T-helper 1 cell treated with Interleukin-12 subunit alpha and Interleukin-12 subunit beta and Interleukin-4 antibody, amounts not matched to agents 30 μg/mL and 1 μg/mL, for 36 hours (primary cell): ENCODE data around the gene GADD45A.
A peak's percentile ranks its signal among the peaks of the same experiment; 100 is the strongest.

Experiments used
- H3K27ac Mint-ChIP-seq: one replicate; pipeline ENCODE4 v1.8.0; 2021; ENCODE audit warnings: mild to moderate bottlenecking, mixed read lengths
- H3K27me3 Mint-ChIP-seq: one replicate; pipeline ENCODE4 v1.8.0; 2021; ENCODE audit warnings: low read depth, mixed read lengths
- H3K36me3 Mint-ChIP-seq: one replicate; pipeline ENCODE4 v1.8.0; 2021; ENCODE audit warnings: low read depth, mixed read lengths
- H3K4me1 Mint-ChIP-seq: one replicate; pipeline ENCODE4 v1.8.0; 2021; ENCODE audit warnings: low read depth, mixed read lengths
- H3K4me3 Mint-ChIP-seq: one replicate; pipeline ENCODE4 v1.8.0; 2021; ENCODE audit warnings: mild to moderate bottlenecking, moderate library complexity, mixed read lengths
- H3K9me3 Mint-ChIP-seq: one replicate; pipeline ENCODE4 v1.8.0; 2021; ENCODE audit warnings: mixed read lengths

GADD45A gene

DNA sequence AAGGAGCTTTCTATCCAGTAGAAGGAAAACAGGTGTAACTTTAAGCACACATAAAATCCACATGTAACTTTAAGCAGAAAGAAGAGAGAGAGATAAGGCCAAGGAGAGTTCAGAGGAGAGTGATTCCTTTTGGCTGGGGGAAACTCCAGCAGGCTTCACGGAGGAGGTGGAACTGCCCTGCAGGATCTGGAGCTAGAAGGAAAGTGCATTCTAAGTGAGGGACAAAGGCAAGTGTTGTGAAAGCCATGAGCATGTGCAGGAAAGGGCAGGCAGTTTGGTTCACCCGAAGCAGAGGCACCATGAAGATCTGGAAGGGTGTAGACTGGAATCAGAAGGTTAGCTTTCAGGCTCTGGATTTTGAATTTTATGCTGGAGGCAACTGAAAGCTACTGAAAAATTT is 46.3 kb downstream of the GADD45A start:
- peaks cover 20% of the 10 kb centered on the region for H3K4me1 Mint-ChIP-seq
- H3K36me3 Mint-ChIP-seq, result no peaks in the 10 kb centered on the region
- no peak overlapping the region for H3K4me3 Mint-ChIP-seq
- no peak overlapping the region for H3K27ac Mint-ChIP-seq
- H3K27me3 Mint-ChIP-seq, result peaks cover 4% of the 10 kb centered on the region
- no peaks in the 10 kb centered on the region for H3K9me3 Mint-ChIP-seq

DNA sequence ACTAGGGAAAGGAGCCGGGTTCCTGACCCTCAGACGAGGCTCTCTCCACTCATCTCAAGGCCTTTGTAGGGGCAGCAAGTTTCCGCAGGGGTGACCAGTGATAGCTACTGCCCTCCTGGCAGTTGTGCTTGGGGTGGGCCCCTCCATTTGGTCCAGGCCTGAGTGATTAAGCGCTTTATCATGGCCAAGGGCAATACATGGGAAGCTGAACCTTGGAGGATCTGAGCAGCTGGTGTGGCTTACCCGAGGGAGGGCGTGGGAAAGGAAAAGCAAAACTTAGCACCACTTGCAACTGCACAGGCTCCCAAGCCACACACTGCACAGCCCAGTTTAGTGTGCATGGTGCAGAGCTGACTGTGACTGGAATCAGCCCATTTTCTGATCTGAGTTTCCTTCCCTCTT is 47.8 kb downstream of the GADD45A start:
- Mint-ChIP-seq H3K4me3 (no peak overlapping the region), H3K4me1 (peaks cover 24% of the 10 kb centered on the region), H3K27ac (no peak overlapping the region), H3K36me3 (no peaks in the 10 kb centered on the region), H3K27me3 (peaks cover 4% of the 10 kb centered on the region), H3K9me3 (no peaks in the 10 kb centered on the region)

DNA sequence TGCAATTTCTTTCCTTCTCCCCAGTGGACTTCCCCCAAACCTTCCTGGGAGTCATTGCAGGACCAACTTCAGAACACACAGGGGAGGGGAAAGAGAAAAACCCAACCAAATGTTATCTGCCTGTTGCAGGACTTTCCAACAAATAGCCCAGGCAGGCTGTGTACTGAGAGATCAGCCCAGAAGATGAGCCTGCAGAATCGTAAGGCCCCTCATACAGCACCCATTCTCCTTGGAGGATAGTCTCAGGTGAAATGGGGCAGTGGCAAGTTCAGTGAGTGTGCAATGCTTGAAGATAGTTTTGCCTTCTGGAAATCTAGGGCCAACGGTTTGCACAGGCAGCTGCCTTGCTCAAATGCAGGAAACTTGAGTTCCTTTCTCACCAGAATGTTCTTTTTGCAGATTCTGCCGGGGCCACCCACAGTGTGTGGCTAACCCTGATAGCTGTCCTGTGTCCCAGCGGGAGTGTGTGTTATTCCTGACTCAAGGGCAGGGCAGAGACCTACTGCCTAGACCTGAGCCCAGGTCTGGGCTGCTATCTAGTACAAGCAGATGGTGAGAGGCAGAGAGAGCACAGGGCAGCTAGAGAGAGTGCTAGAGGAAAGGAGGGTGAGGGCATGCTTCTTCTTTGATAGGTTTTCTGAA is 48.8 kb downstream of the GADD45A start:
- Mint-ChIP-seq H3K36me3 (no peaks in the 10 kb centered on the region), H3K9me3 (no peaks in the 10 kb centered on the region), H3K27me3 (no peaks in the 10 kb centered on the region), H3K4me1 (peaks cover 24% of the 10 kb centered on the region), H3K27ac (peak overlapping the region; percentile 51), H3K4me3 (no peak overlapping the region)

DNA sequence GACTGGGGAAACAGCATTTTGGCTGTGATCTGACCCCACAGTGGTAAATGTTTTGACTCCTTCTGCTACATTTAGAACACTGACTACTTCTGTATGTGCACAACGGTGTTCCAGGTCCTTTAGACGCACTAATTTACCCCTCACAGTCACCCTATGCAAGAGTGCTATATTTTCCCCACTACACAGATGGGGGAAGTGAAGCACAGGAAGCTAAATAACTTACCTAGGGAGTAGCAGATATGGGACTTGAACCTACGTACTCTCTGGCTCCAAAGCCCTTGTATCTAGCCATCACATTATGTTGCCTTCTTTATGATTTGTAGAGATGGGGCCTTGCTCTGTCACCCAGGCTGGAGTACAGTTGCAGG is 49.3 kb downstream of the GADD45A start:
- Mint-ChIP-seq H3K27ac (no peak overlapping the region), H3K4me3 (no peak overlapping the region), H3K36me3 (no peaks in the 10 kb centered on the region), H3K4me1 (peaks cover 24% of the 10 kb centered on the region), H3K27me3 (no peaks in the 10 kb centered on the region), H3K9me3 (no peaks in the 10 kb centered on the region)

DNA sequence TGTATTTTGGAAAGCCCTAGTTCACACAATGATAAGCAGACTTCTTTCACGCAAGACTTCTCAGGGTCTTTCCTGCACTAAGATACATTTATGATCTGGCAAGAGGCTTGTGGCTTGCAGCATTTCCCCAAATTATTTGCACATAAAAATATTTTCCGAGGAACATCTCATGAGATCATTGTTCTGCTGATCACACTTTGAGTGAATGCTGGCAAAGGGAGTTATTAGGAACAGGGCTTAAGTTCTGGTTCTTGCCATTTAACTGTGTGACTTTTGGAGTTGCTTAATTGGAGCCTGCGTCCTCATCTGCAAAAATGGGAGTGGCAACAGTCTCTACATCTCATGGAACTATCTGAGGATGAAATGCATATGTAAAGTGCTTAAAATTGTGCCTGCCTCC is 50.2 kb downstream of the GADD45A start:
- H3K4me1 Mint-ChIP-seq, result peaks cover 19% of the 10 kb centered on the region
- no peak overlapping the region for H3K4me3 Mint-ChIP-seq
- no peaks in the 10 kb centered on the region for H3K27me3 Mint-ChIP-seq
- H3K27ac Mint-ChIP-seq, result no peak overlapping the region
- no peaks in the 10 kb centered on the region for H3K9me3 Mint-ChIP-seq
- H3K36me3 Mint-ChIP-seq, result no peaks in the 10 kb centered on the region

DNA sequence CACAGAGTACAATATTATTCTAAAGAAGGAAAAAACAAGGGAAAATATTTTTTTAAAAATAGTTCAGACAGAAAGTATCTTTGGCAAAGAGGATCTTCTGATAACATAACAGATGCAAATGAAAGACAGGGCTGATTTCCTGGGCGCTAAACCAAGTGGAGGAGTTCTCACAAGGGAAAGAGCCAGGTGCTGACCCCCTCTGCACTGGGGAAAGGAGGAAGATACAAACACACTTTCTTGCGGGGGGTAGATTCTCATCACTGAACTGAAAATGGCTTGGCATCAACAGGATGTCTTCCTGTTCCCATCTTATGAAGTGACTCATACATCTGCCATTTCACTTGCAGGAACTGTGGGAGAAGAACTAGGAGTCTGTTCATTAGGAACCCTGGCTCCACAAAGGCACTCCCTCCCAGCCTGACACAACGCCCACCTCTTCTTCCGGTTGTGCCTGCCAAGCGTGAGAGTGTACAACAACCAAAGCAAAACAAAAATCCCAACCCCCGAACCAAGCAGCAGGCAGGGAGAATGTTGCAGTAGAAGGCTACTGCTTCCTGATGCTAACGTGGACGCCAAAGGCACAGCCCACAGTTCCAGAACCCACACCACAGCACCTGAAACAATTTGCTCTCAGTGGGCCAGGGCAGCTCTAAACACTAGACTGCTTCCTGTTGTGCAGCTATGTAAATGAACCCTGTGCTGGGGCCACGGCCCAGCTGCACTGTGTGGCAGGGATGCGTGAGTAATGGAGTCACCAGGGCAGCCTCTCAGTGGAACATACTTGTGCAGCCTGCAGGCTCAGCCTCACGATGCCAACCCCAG is 51.0 kb downstream of the GADD45A start:
- H3K9me3 Mint-ChIP-seq, result no peaks in the 10 kb centered on the region
- H3K4me1 Mint-ChIP-seq, result peaks cover 19% of the 10 kb centered on the region
- peak overlapping the region; percentile 43 for H3K4me3 Mint-ChIP-seq
- H3K36me3 Mint-ChIP-seq, result no peaks in the 10 kb centered on the region
- peak overlapping the region; percentile 76 for H3K27ac Mint-ChIP-seq
- no peaks in the 10 kb centered on the region for H3K27me3 Mint-ChIP-seq

DNA sequence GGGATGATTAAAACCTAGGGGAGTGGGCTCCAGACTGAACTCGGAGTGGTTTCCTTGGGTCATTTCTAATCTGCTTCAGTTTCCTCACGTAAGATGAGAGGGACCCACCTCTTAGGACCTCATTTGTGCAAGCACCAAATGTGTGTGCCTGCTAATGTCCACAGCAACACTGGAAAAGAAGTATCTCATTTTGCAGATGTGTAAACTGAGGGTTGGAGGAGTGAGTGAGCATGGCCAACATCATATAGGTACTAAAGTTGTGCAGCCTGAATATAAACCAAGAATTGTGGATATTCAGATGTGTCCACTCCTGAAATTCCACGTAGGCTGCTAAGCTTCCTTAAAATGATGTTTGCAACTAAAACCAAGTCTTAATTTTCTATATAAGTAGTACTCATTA is 51.7 kb downstream of the GADD45A start:
- Mint-ChIP-seq H3K27me3 (peaks cover 3% of the 10 kb centered on the region), H3K27ac (peak overlapping the region; percentile 26), H3K9me3 (no peaks in the 10 kb centered on the region), H3K36me3 (no peaks in the 10 kb centered on the region), H3K4me1 (peaks cover 19% of the 10 kb centered on the region), H3K4me3 (no peak overlapping the region)

DNA sequence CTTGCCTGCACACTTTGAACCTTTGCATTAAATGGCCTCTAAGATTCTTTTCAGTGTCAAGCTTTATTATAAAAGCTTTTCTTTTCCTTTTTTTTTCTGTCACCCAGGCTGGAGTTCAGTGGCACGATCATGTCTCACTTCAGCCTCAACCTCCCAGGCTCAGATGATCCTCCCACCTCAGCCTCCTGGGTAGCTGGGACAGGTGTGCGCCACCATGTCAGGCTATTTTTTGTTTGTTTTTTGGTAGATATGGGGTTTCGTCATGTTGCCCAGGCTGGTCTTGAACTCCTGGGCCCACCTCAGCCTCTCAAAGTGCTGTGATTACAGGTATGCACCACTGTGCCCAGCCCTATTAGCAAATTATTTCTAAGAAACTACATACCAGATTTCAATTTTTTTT is 52.9 kb downstream of the GADD45A start:
- Mint-ChIP-seq H3K9me3 (no peaks in the 10 kb centered on the region), H3K36me3 (no peaks in the 10 kb centered on the region), H3K27ac (no peak overlapping the region), H3K27me3 (peaks cover 3% of the 10 kb centered on the region), H3K4me3 (no peak overlapping the region), H3K4me1 (peaks cover 19% of the 10 kb centered on the region)
